ENCODE data around the gene ATP8A1.

DNA sequence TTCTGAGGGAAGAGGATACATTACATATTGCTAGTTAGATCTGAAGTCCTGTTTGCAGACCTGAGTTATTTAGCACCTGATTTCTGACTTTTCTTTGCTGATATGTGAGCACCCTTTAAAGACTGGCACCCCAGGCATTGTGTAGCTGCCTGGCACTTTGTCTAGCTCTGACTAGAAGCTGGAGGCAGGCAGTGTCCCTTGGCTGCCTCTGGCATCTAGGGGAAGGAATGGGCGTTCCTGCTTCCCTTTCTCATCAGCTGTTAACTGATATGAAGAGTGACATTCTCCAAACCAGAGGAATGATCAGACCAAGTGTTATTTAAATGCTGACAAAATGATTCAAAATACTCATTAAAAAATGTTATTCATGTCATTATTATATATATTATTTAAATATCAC, 289.9 kb downstream of the ATP8A1 start:
- no peak for TF ChIP-seq POLR2A (IDR thresholded peaks at IDR 0.05)
- TF ChIP-seq, protein P1, sequence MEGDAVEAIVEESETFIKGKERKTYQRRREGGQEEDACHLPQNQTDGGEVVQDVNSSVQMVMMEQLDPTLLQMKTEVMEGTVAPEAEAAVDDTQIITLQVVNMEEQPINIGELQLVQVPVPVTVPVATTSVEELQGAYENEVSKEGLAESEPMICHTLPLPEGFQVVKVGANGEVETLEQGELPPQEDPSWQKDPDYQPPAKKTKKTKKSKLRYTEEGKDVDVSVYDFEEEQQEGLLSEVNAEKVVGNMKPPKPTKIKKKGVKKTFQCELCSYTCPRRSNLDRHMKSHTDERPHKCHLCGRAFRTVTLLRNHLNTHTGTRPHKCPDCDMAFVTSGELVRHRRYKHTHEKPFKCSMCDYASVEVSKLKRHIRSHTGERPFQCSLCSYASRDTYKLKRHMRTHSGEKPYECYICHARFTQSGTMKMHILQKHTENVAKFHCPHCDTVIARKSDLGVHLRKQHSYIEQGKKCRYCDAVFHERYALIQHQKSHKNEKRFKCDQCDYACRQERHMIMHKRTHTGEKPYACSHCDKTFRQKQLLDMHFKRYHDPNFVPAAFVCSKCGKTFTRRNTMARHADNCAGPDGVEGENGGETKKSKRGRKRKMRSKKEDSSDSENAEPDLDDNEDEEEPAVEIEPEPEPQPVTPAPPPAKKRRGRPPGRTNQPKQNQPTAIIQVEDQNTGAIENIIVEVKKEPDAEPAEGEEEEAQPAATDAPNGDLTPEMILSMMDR (IDR thresholded peaks at IDR 0.05): no peak

All from prostate gland (tissue), 2 donors.